Measurements from ENCODE around the gene PRPH.

The PRPH gene

GRCh38 chr12:49336645-49337584 is 42.0 kb downstream of the PRPH start, which contains the start of gene C1QL4:
Gene C1QL4, minus strand, starts transcription at chr12:49337188. Its CDS starts 711 bp downstream, at chr12:49336477.
- H3K79me2 ChIP-seq (ENCODE audit: low read length): no peaks in the 10 kb centered on the region
- H3K9me2 ChIP-seq (replicated peaks; ENCODE audit: insufficient read depth, low read length): no peaks in the 10 kb centered on the region
- peak; percentile 71 for DNase-seq
- no peak within 1 kb of the TSS for H3K27ac ChIP-seq (ENCODE audit: low read length)
- H3K4me2 ChIP-seq (ENCODE audit: low read depth, low read length): peak within 1 kb of the TSS; percentile 94
- no peaks in the 10 kb centered on the region for H3K36me3 ChIP-seq (replicated peaks; ENCODE audit: insufficient read depth, low read length)
- TF ChIP-seq EZH2 (optimal IDR thresholded peaks at IDR 0.05; ENCODE audit: low read depth, low read length) (no peak), CTCF (IDR thresholded peaks at IDR 0.05; ENCODE audit: low read length) (peak; percentile 90)
- H3K4me1 ChIP-seq (ENCODE audit: low read length): no peaks in the 10 kb centered on the region
- peaks cover 54% of the 10 kb centered on the region for H3K27me3 ChIP-seq (replicated peaks; ENCODE audit: insufficient read depth, low read length)
- peak within 1 kb of the TSS; percentile 55 for H3K4me3 ChIP-seq (ENCODE audit: low read length)
- H3F3A ChIP-seq (ENCODE audit: insufficient read depth, low read length): peaks cover 10% of the 10 kb centered on the region
- H4K20me1 ChIP-seq (ENCODE audit: insufficient read depth, low read length): no peaks in the 10 kb centered on the region
- no peaks in the 10 kb centered on the region for H3K9me3 ChIP-seq (replicated peaks; ENCODE audit: insufficient read depth, low read length)
- H2AFZ ChIP-seq (ENCODE audit: low read length): peak within 1 kb of the TSS; percentile 56
- H3K9ac ChIP-seq (ENCODE audit: low read length): no peak within 1 kb of the TSS; the same call in 1 of the 2 replicates

GRCh38 chr12:49338830-49339463 is 44.0 kb downstream of the PRPH start:
- no peaks in the 10 kb centered on the region for H4K20me1 ChIP-seq (ENCODE audit: insufficient read depth, low read length)

DNA sequence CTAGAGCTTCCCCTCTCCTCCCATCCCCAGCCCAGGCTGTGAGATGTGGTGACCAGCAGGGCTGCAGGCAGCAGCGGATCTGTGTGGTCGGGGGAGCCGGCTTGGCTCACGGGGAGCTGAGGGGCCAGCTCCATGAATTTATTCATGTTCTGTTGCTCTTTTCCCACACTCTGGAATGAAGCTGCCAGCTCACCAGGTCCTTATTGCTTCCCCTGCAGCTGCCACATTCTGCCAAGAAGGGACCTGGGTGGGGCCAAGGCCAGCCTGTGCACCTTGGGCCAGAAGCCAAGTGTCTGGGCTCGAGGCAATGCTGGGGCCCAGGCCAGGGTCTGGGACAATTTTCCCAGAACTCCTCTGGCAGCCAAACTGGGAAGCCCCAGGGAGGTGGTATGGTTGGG is 44.5 kb downstream of the PRPH start:
- Histone ChIP-seq H4K20me1 (ENCODE audit: insufficient read depth, low read length) (no peaks in the 10 kb centered on the region), H3K9me3 (replicated peaks; ENCODE audit: insufficient read depth, low read length) (no peaks in the 10 kb centered on the region), H2AFZ (ENCODE audit: low read length) (no peak overlapping the region), H3K4me1 (ENCODE audit: low read length) (peaks cover 3% of the 10 kb centered on the region; the same call in 1 of the 2 replicates), H3K27ac (ENCODE audit: low read length) (no peak overlapping the region), H3K27me3 (replicated peaks; ENCODE audit: insufficient read depth, low read length) (peaks cover 74% of the 10 kb centered on the region), H3K4me2 (ENCODE audit: low read depth, low read length) (no peak overlapping the region), H3K79me2 (ENCODE audit: low read length) (no peaks in the 10 kb centered on the region), H3K36me3 (replicated peaks; ENCODE audit: insufficient read depth, low read length) (no peaks in the 10 kb centered on the region), H3K9ac (ENCODE audit: low read length) (no peak overlapping the region), H3K4me3 (ENCODE audit: low read length) (no peak overlapping the region), H3K9me2 (replicated peaks; ENCODE audit: insufficient read depth, low read length) (no peaks in the 10 kb centered on the region), H3F3A (ENCODE audit: insufficient read depth, low read length) (peaks cover 6% of the 10 kb centered on the region; the same call in 1 of the 2 replicates)
- no peak for DNase-seq
- no peak for TF ChIP-seq EZH2 (optimal IDR thresholded peaks at IDR 0.05; ENCODE audit: low read depth, low read length)
- no peak for TF ChIP-seq CTCF (IDR thresholded peaks at IDR 0.05; ENCODE audit: low read length)
- TF ChIP-seq EZH2phosphoT487 (IDR thresholded peaks at IDR 0.05; ENCODE audit: low read length): no peak

More at GRCh38 chr12:49338830-49339463, 44.0 kb downstream of the PRPH start:
- peaks cover 68% of the 10 kb centered on the region for H3K27me3 ChIP-seq (replicated peaks; ENCODE audit: insufficient read depth, low read length)
- no peak overlapping the region for H3K27ac ChIP-seq (ENCODE audit: low read length)
- H3K9ac ChIP-seq (ENCODE audit: low read length): no peak overlapping the region
- no peaks in the 10 kb centered on the region for H3K9me3 ChIP-seq (replicated peaks; ENCODE audit: insufficient read depth, low read length)
- no peak overlapping the region for H2AFZ ChIP-seq (ENCODE audit: low read length)
- DNase-seq: no peak
- H3K79me2 ChIP-seq (ENCODE audit: low read length): no peaks in the 10 kb centered on the region
- no peak overlapping the region for H3K4me2 ChIP-seq (ENCODE audit: low read depth, low read length)
- H3K4me3 ChIP-seq (ENCODE audit: low read length): no peak overlapping the region
- TF ChIP-seq CTCF (IDR thresholded peaks at IDR 0.05; ENCODE audit: low read length): no peak
- no peak for TF ChIP-seq EZH2phosphoT487 (IDR thresholded peaks at IDR 0.05; ENCODE audit: low read length)
- TF ChIP-seq EZH2 (optimal IDR thresholded peaks at IDR 0.05; ENCODE audit: low read depth, low read length): no peak
- no peaks in the 10 kb centered on the region for H3K36me3 ChIP-seq (replicated peaks; ENCODE audit: insufficient read depth, low read length)
- H3F3A ChIP-seq (ENCODE audit: insufficient read depth, low read length): peaks cover 6% of the 10 kb centered on the region; the same call in 1 of the 2 replicates
- H3K9me2 ChIP-seq (replicated peaks; ENCODE audit: insufficient read depth, low read length): no peaks in the 10 kb centered on the region
- H3K4me1 ChIP-seq (ENCODE audit: low read length): peaks cover 3% of the 10 kb centered on the region; the same call in 1 of the 2 replicates

Data from MM.1S (cell line).